ENCODE measurements around the gene GRID1. TPM values are rescaled to one million over a fixed set of nuclear protein-coding genes. Genes with fewer than 3 reads are reported as not detected.

Gene GRID1
- total and polyA plus RNA-seq, 9 of the 15 experiments (the other 6 are each of a cell fraction or from before 2014, with no cell fraction given): 0.01 to 7.2 (median 1.2) TPM

DNA sequence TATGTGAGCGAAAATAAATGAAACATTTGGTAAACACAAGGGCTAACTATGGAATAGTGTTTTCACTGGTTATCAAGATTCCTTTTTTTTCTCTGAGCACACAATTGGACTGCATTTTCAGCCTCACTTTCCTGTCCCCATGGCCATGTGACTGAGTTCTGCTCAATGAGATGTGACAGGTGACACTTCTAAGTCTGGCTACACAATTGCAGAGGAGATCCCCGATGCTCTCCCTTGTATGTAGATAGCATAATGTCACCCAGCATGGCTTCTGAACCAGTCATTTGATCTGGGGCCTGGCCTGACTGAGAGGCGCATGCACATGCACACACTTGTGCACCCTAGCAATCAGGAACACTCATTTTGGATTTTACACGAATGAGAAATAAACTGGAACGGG is 581.8 kb downstream of the GRID1 start:
- Histone ChIP-seq H3K27ac (ENCODE audit: extremely low read depth, low read depth, low read length) (no peak overlapping the region), H2AFZ (ENCODE audit: low read depth, low read length) (no peak overlapping the region), H3K9me1 (ENCODE audit: control insufficient read depth, insufficient read depth, low read length) (no peaks in the 10 kb centered on the region), H3K9me3 (replicated peaks; ENCODE audit: control insufficient read depth, insufficient read depth, low read depth, low read length) (no peaks in the 10 kb centered on the region), H3K4me2 (ENCODE audit: insufficient read depth, low read length) (no peak overlapping the region), H3K9ac (ENCODE audit: insufficient read depth in 1 of 2, low read depth in 2 of 2, low read length in 2 of 2) (no peak overlapping the region), H3K4me3 (no peak overlapping the region), H4K20me1 (replicated peaks; ENCODE audit: control insufficient read depth, insufficient read depth, low read length) (no peaks in the 10 kb centered on the region), H3K79me2 (ENCODE audit: control insufficient read depth, insufficient read depth, low read length) (no peaks in the 10 kb centered on the region), H3K36me3 (ENCODE audit: control insufficient read depth, insufficient read depth, low read length) (no peaks in the 10 kb centered on the region), H3K27me3 (ENCODE audit: control insufficient read depth in 2 of 2, insufficient read depth in 2 of 2, low read length in 2 of 2) (peaks cover 0 to 3% of the 10 kb centered on the region in 2 experiments; a peak in 1 of 5 replicates), H3K4me1 (replicated peaks in 1 of 2; ENCODE audit: control insufficient read depth in 2 of 2, insufficient read depth in 2 of 2, low read length in 2 of 2) (no peaks in the 10 kb centered on the region)
- POLR2A ChIA-PET: no interaction called here
- BruUV-seq (replicated peaks): no TSS peak
- FAIRE-seq (no peak), DNase-seq (ENCODE audit: extremely low read depth in 1 of 4, low spot score in 3 of 4) (no peak), ATAC-seq (no peak)
- in situ Hi-C loops (cut with MboI): no loop called here
- intact Hi-C loops (cut with micrococcal nuclease): no loop called here
- WGBS (ENCODE audit: insufficient coverage, low coverage, missing lambda C conversion rate): under 1% methylated on average over 5 of the region's 5 CpGs
- TF ChIP-seq C11orf30 (IDR thresholded peaks at IDR 0.05; ENCODE audit: low read depth) (no peak), ZNF354B (CRISPR knock-in tag; IDR thresholded peaks at IDR 0.05) (no peak), BCL6 (CRISPR knock-in tag; IDR thresholded peaks at IDR 0.05) (no peak), PRPF4 (IDR thresholded peaks at IDR 0.05; ENCODE audit: insufficient read depth, low read depth, low read length, poor library complexity, severe bottlenecking) (no peak)
- CTCF ChIA-PET (ENCODE audit: low intra/inter-chr PET ratio): no interaction called here

DNA sequence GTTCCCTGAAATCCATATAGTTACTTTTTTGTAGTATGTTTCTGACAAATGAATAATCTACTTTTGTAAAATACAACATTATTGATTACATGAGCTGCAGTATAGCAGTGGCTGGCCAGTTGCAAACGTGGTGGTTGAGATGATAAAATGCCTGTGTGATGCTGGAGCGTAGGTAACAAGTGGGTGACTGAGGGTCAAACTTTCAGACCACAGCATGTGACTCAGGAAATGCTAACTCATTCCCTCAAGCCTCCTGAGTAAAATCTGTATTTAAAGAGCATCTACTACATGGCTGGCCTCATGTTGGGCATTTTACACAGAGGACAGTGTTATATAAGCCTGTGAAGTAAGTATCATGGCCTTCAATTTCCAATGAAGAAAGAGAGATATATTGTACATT is 585.2 kb downstream of the GRID1 start:
- Histone ChIP-seq H3K79me2 (ENCODE audit: control insufficient read depth, insufficient read depth, low read length) (no peaks in the 10 kb centered on the region), H2AFZ (ENCODE audit: low read depth, low read length) (no peak overlapping the region), H3K4me1 (replicated peaks in 1 of 2; ENCODE audit: control insufficient read depth in 2 of 2, insufficient read depth in 2 of 2, low read length in 2 of 2) (no peaks in the 10 kb centered on the region), H3K27me3 (ENCODE audit: control insufficient read depth in 2 of 2, insufficient read depth in 2 of 2, low read length in 2 of 2) (no peaks in the 10 kb centered on the region), H3K36me3 (ENCODE audit: control insufficient read depth, insufficient read depth, low read length) (no peaks in the 10 kb centered on the region), H3K4me2 (ENCODE audit: insufficient read depth, low read length) (no peak overlapping the region), H3K9me3 (replicated peaks; ENCODE audit: control insufficient read depth, insufficient read depth, low read depth, low read length) (no peaks in the 10 kb centered on the region), H3K4me3 (no peak overlapping the region), H3K27ac (ENCODE audit: extremely low read depth, low read depth, low read length) (no peak overlapping the region), H3K9me1 (ENCODE audit: control insufficient read depth, insufficient read depth, low read length) (no peaks in the 10 kb centered on the region), H3K9ac (ENCODE audit: insufficient read depth in 1 of 2, low read depth in 2 of 2, low read length in 2 of 2) (no peak overlapping the region), H4K20me1 (replicated peaks; ENCODE audit: control insufficient read depth, insufficient read depth, low read length) (no peaks in the 10 kb centered on the region)
- no TSS peak for BruUV-seq (replicated peaks)
- ChIA-PET CTCF (ENCODE audit: low intra/inter-chr PET ratio) (no interaction called here), POLR2A (no interaction called here)
- in situ Hi-C loops (cut with MboI): no loop called here
- FAIRE-seq (no peak), ATAC-seq (no peak), DNase-seq (ENCODE audit: extremely low read depth in 1 of 4, low spot score in 3 of 4) (no peak)
- WGBS (ENCODE audit: insufficient coverage, low coverage, missing lambda C conversion rate): 3% methylated on average over 2 of the region's 2 CpGs
- TF ChIP-seq, protein P1, sequence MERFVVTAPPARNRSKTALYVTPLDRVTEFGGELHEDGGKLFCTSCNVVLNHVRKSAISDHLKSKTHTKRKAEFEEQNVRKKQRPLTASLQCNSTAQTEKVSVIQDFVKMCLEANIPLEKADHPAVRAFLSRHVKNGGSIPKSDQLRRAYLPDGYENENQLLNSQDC (CRISPR knock-in tag; IDR thresholded peaks at IDR 0.05): no peak
- TF ChIP-seq, protein P2, sequence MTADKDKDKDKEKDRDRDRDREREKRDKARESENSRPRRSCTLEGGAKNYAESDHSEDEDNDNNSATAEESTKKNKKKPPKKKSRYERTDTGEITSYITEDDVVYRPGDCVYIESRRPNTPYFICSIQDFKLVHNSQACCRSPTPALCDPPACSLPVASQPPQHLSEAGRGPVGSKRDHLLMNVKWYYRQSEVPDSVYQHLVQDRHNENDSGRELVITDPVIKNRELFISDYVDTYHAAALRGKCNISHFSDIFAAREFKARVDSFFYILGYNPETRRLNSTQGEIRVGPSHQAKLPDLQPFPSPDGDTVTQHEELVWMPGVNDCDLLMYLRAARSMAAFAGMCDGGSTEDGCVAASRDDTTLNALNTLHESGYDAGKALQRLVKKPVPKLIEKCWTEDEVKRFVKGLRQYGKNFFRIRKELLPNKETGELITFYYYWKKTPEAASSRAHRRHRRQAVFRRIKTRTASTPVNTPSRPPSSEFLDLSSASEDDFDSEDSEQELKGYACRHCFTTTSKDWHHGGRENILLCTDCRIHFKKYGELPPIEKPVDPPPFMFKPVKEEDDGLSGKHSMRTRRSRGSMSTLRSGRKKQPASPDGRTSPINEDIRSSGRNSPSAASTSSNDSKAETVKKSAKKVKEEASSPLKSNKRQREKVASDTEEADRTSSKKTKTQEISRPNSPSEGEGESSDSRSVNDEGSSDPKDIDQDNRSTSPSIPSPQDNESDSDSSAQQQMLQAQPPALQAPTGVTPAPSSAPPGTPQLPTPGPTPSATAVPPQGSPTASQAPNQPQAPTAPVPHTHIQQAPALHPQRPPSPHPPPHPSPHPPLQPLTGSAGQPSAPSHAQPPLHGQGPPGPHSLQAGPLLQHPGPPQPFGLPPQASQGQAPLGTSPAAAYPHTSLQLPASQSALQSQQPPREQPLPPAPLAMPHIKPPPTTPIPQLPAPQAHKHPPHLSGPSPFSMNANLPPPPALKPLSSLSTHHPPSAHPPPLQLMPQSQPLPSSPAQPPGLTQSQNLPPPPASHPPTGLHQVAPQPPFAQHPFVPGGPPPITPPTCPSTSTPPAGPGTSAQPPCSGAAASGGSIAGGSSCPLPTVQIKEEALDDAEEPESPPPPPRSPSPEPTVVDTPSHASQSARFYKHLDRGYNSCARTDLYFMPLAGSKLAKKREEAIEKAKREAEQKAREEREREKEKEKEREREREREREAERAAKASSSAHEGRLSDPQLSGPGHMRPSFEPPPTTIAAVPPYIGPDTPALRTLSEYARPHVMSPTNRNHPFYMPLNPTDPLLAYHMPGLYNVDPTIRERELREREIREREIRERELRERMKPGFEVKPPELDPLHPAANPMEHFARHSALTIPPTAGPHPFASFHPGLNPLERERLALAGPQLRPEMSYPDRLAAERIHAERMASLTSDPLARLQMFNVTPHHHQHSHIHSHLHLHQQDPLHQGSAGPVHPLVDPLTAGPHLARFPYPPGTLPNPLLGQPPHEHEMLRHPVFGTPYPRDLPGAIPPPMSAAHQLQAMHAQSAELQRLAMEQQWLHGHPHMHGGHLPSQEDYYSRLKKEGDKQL (CRISPR knock-in tag; IDR thresholded peaks at IDR 0.05; ENCODE audit: borderline replicate concordance): no peak
- intact Hi-C loops (cut with micrococcal nuclease): no loop called here
